Stimulated activated CD8-positive, alpha-beta memory T cell treated with anti-CD3 and anti-CD28 coated beads, Interleukin-7, amount 100 ng/mL, for 4 hours (primary cell): ENCODE measurements around the gene POLR3C.
"Not testable (repeated sequence)": the region's sequence is repeated elsewhere in the genome, so short reads cannot be mapped to it uniquely, and the experiment has no call there.

Experiments used
- DNase-seq, 2 donors: peaks; one replicate each; pipeline ENCODE4 v3.0.0-alpha.2; 2020; ENCODE audit warnings: low read depth in 2 of 2

Gene POLR3C, protein sequence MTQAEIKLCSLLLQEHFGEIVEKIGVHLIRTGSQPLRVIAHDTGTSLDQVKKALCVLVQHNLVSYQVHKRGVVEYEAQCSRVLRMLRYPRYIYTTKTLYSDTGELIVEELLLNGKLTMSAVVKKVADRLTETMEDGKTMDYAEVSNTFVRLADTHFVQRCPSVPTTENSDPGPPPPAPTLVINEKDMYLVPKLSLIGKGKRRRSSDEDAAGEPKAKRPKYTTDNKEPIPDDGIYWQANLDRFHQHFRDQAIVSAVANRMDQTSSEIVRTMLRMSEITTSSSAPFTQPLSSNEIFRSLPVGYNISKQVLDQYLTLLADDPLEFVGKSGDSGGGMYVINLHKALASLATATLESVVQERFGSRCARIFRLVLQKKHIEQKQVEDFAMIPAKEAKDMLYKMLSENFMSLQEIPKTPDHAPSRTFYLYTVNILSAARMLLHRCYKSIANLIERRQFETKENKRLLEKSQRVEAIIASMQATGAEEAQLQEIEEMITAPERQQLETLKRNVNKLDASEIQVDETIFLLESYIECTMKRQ

DNA sequence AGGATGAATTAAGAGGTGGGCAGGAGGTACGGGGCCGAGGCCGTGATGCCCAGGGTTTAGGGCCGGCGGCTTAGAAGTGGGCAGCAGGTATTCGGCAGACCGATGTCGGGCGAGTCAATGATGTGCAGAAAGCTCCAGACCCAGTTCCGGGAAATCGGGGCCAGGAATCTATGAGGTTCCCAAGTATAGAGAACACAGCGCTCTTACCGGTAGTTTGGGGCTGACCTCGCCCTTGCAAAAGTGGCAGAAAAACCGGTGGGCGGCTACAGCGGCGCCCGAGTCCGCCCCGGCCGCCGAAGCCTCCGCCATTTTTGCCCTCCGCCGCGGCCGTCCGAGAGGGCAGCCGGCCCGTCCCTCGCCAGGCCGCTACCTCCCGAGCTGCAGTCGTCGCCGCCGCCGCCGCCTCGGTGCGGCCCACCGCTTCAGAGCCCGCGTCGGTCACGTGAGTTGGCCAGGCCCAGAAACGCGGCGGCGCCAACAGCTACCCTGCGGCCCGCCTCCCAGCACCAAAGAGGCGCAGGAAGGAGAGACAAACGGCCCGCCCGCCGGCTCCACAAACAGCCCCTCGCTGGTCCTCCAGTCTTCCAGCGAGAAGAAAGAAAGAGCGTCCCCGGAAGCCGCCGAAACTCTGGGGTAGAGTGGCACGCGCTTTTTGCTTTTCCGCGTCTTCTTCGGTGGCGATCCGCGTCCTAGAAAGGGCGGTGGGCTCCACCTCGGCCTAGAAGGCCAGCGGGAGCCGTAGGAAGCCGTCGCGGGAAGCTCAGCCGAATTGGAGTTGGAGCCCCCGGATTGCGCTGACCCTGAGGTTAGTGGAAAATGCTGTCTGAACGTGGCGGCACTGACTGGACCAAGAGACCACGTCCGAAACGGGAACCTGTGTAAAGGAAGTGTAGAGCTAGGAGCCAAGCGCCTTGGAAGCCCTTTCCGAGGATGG is at the start of gene POLR3C, which contains the start of gene RNF115:
Gene POLR3C (plus strand): TSS at position 636 of the 934 bp plus-strand sequence. CDS start 1,577 bp downstream, outside the sequence.
Gene RNF115 (minus strand): TSS at position 531 of the 934 bp plus-strand sequence. CDS start 222 bp downstream, at position 309.
- DNase-seq: peak; percentile 66 to 82

GRCh38 chr1:145777357-145778145 is 46.4 kb upstream of the POLR3C start:
- no peak for DNase-seq

- no peak for DNase-seq
Measured at GRCh38 chr1:145778146-145778540, 45.9 kb upstream of the POLR3C start.

DNA sequence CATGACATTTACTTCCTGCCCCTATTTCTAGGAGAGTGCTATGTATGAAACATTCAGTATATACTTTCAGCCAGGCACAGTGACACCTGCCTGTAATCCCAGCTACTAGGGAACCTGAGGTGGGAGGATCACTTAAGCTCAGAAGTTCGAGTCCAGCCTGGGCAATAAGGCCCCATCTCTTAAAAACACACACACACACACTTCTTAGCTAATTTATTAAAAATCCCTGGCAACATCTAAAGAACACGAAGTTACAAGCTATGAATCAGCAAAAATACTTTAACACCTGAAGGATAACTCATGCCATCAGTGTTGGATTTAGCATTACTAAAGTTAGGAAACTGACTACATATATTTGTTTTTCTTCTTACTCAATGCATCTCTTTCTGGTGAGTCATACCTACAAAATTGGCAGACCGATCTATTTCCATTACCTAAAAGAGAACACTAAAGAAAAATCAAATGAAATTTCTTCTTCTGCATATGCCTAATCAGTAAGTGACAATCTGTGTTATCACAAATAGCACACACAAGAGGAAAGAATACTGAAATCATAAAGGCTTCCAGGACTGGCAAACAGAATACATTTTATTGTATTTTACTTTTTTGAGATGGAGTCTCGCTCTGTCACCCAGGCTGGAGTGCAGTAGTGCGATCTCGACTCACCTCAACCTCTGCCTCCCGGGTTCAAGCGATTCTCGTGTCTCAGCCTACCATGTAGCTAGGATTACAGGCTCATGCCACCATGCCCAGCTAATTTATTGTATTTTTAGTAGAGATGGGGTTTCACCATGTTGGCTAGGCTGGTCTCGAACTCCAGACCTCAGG is 41.5 kb upstream of the POLR3C start:
- no peak for DNase-seq

- no peak for DNase-seq
Measured at GRCh38 chr1:145784409-145784808, 39.6 kb upstream of the POLR3C start.

DNA sequence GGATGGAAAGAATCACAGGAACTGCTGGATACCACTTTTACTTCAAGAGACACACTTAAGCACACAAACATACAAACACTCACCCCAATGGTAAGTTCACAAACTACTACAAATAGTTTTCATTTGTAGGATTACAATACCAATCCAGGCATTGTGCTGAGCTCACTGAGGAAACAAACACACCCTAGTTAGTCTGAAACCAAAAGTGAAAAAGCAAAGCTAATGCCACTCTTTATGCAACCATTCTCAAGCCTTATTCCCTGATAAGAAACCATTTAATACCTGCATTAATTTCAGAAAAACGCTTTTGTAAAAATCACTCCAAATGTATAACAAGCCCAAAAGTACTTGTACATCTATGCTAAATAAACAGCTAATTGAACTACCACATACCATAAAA is 38.5 kb upstream of the POLR3C start:
- no peak for DNase-seq

- no peak for DNase-seq
Measured at GRCh38 chr1:145786271-145786670, 37.7 kb upstream of the POLR3C start.

DNA sequence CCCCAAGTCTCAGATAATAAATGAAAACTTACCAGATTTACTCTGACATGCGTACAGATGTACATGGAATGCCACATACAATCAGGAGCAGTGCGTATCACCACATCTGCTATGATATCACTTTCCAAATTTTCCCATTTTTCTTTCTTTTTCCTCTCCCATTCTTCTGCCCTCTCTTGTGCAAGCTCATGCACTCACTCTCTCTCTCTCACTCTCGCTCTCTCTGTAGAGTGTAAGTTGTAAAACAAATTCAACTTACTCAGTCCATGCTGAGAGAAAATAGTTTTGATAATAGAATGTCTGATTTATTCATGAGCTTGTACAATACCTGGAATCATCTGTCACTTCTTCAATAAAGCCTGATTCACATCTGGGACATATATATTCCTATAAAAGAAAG is 35.4 kb upstream of the POLR3C start:
- DNase-seq: no peak

- not testable (repeated sequence) for DNase-seq
Measured at GRCh38 chr1:145791860-145792259, 32.1 kb upstream of the POLR3C start.

- no peak for DNase-seq
Measured at GRCh38 chr1:145792484-145792883, 31.5 kb upstream of the POLR3C start.

DNA sequence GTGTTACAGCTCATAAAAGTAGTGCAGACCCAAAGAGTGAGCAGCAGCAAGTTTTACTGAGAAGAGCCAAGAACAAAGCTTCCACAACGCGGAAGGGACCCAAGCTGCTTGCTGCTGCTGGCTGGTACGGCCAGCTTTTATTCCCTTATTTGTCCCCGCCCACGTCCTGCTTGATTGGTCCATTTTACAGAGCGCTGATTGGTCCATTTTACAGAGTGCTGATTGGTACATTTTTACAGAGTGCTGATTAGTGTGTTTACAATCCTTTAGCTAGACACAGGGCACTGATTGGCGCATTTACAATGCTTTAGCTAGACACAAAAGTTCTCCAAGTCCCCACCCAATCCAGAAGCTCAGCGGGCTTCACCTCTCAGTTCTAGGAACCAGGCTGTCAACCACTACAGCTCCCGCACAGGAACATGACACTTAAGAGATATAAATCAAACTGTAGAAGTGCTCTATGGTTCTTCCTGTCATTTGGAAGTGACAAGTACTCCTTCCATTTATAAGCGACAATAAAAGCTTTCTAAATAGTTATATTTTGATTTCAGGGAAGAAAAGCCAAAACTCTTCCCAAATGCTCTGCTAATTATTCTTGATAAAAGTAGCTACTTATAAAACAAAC is 28.6 kb upstream of the POLR3C start:
- no peak for DNase-seq

GRCh38 chr1:145796753-145797152 is 27.2 kb upstream of the POLR3C start:
- DNase-seq: no peak

DNA sequence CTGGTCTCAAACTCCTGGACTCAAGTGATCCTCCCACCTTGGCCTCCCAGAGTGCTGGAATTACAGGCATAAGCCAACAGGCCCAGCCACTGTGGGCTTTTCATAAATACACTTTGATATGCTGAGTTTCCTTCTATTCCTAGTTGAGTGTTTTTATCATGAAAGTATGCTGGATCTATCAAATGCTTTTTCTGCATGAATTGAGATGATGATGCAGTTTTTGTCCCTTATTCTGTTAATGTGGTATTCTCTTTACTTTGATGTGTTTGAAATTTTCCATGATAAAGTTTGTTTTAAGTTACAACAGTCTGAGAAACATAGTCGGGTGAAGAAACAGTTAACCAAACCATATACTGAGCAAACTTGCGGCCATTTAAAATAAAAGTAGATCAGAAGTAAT is 24.2 kb upstream of the POLR3C start:
- DNase-seq: no peak

DNA sequence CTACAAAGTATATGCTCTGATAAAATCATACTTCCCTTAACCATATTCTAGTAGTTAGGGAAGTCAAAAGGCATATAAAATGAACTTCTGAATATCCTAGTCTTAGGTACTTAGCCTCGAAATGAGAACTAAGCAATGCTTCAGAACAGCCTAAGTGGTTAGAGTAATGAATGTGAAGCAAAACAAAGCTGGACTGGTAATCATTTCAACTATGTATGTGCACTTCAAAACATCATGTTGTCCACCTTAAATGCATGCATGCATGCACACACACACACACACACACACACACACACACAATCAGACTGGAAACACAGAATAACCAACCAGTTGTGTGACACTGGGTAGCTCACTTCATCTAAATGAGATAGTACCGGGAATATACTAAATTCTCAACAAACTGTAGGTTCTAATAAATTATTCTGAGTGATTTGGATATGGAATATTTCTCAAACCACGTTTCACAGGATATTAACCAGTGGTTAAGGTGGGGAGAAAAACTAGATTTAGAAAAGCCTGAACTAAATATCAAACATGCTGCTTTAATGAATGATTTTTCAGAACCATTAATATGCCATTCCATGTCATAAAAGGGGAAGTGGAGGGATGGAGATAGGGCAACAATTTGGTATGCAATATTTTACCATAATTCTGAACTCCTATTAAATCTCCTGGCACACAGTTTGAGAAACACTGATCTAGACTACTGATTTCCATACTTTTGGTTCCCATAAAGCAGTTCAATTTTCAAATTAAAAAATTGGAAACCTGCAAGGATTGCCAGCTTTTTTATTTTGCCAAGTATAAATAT is 19.6 kb upstream of the POLR3C start:
- no peak for DNase-seq

GRCh38 chr1:145805057-145805456 is 18.9 kb upstream of the POLR3C start:
- no peak for DNase-seq

GRCh38 chr1:145806408-145806807 is 17.6 kb upstream of the POLR3C start:
- DNase-seq: no peak

- no peak for DNase-seq
Measured at GRCh38 chr1:145806844-145807243, 17.2 kb upstream of the POLR3C start.

GRCh38 chr1:145812977-145813810 is 10.8 kb upstream of the POLR3C start:
- not testable (repeated sequence) for DNase-seq
